ENCODE results near the gene TMA7.

DNA sequence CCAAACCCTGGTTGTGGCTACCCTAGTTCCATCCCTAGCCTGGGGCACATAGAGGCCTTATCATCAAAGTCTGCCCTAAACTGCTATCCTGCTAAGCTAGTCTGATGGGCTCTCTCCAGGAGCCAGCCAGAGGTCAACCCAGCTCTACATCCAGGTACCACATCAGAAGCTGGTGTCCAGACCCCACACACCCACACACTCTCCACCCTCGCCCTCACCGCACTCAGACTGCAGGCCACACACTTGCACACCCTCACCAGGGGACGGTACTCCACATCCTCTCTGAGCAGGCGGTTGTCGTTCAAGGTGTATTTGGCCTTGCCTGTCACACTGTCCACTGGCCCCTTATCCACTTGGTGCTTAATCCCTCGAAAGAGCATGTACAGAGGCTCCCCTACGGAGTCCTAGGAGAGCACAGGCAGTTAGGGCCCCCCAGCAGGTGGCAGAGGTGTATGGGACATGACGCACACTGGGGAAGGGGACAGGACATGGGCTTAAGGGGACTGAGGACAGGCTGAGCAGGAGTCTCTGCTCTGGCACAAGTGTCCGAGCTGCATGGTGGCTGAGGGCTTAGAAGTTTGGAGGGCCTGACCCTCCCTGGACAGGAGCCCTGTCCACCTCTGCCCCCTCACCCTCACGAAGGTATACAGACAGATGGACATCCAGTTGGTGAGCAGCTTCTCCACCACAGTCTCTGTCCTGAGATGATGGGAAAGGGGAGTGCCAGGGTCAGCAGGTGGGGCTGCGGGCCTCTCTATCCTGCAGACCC, 28.3 kb upstream of the TMA7 start:
- TF ChIP-seq EZH2phosphoT487 (IDR thresholded peaks at IDR 0.05; ENCODE audit: borderline replicate concordance), result no peak
- TF ChIP-seq, protein P1, sequence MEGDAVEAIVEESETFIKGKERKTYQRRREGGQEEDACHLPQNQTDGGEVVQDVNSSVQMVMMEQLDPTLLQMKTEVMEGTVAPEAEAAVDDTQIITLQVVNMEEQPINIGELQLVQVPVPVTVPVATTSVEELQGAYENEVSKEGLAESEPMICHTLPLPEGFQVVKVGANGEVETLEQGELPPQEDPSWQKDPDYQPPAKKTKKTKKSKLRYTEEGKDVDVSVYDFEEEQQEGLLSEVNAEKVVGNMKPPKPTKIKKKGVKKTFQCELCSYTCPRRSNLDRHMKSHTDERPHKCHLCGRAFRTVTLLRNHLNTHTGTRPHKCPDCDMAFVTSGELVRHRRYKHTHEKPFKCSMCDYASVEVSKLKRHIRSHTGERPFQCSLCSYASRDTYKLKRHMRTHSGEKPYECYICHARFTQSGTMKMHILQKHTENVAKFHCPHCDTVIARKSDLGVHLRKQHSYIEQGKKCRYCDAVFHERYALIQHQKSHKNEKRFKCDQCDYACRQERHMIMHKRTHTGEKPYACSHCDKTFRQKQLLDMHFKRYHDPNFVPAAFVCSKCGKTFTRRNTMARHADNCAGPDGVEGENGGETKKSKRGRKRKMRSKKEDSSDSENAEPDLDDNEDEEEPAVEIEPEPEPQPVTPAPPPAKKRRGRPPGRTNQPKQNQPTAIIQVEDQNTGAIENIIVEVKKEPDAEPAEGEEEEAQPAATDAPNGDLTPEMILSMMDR (conservative IDR thresholded peaks at IDR 0.05; ENCODE audit: low read length), result no peak
